ENCODE results near the gene GYG1. TPM values are rescaled to one million over a fixed set of nuclear protein-coding genes. Genes with fewer than 3 reads are reported as not detected.
A peak's percentile ranks its signal among the peaks of the same experiment; 100 is the strongest.

The GYG1 gene
- total RNA-seq, 2 donors from 2014 or later, result 8.9 to 16.3 TPM

DNA sequence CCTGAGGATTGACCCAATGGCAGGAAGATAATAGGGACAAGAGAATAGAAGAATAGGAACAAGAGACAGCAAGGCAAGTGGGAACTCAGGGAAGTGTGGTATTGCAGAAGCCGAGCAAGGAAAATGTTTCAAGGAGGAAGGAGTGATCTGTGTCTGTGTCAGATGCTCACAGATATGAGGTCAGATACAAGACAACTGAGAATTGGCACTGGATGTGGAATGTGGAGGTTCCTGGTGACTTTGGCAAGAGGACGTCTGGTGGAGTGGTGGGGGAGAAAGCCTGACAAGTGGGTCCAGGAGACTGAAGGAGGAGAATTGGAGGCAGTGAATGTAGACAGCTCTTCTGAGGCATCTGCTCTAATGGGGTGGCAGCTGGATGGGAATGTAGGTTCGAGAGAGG, 24.1 kb downstream of the GYG1 start:
- H3K36me3 ChIP-seq (replicated peaks in 1 of 2; ENCODE audit: insufficient read depth in 1 of 2, low read depth in 2 of 2), result peaks cover 0 to 8% of the 10 kb centered on the region in 2 donors
- H3K27ac ChIP-seq, result no peak overlapping the region
- DNase-seq (no peak), ATAC-seq (no peak)
- no peaks in the 10 kb centered on the region for H3K27me3 ChIP-seq
- 84 to 94% methylated on average over 3 of the region's 3 CpGs for WGBS, 2 donors
- TF ChIP-seq POLR2A (IDR thresholded peaks at IDR 0.05), result no peak
- TF ChIP-seq, protein P1, sequence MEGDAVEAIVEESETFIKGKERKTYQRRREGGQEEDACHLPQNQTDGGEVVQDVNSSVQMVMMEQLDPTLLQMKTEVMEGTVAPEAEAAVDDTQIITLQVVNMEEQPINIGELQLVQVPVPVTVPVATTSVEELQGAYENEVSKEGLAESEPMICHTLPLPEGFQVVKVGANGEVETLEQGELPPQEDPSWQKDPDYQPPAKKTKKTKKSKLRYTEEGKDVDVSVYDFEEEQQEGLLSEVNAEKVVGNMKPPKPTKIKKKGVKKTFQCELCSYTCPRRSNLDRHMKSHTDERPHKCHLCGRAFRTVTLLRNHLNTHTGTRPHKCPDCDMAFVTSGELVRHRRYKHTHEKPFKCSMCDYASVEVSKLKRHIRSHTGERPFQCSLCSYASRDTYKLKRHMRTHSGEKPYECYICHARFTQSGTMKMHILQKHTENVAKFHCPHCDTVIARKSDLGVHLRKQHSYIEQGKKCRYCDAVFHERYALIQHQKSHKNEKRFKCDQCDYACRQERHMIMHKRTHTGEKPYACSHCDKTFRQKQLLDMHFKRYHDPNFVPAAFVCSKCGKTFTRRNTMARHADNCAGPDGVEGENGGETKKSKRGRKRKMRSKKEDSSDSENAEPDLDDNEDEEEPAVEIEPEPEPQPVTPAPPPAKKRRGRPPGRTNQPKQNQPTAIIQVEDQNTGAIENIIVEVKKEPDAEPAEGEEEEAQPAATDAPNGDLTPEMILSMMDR (IDR thresholded peaks at IDR 0.05), result no peak
- H3K9me3 ChIP-seq, result no peaks in the 10 kb centered on the region
- H3K4me1 ChIP-seq, result peaks cover 13% of the 10 kb centered on the region
- intact Hi-C loops (cut with DNase I), result no loop called here
- H3K4me3 ChIP-seq, result no peak overlapping the region

DNA sequence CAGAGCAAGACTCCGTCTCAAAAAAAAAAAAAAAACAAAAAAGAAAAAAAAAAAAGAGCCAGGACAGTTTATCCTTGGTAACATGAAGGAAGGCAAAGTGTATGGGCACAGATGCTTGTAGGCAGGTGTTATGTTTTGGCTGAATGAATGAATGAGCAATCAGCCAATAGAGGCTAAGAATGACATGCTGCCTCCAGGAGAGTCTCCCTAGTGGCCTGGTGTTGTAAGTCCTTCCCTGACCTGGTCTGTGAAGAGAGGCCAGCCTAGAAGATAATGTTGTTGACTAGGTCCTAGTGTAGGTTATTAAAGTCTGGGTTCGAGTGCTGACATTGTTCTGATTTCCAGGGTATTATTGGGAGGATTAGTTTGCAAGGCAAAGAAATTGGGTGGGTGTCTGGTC, 24.9 kb downstream of the GYG1 start:
- Histone ChIP-seq H3K4me3 (no peak overlapping the region), H3K27ac (no peak overlapping the region), H3K36me3 (replicated peaks in 1 of 2; ENCODE audit: insufficient read depth in 1 of 2, low read depth in 2 of 2) (peaks cover 0 to 3% of the 10 kb centered on the region in 2 donors), H3K4me1 (peaks cover 13% of the 10 kb centered on the region), H3K9me3 (no peaks in the 10 kb centered on the region), H3K27me3 (no peaks in the 10 kb centered on the region)
- ATAC-seq, result no peak
- intact Hi-C loops (cut with DNase I), result no loop called here
- 86 to 93% methylated on average over 2 of the region's 2 CpGs for WGBS, 2 donors
- DNase-seq, result no peak
- no peak for TF ChIP-seq POLR2A (IDR thresholded peaks at IDR 0.05)
- TF ChIP-seq, protein P1 (IDR thresholded peaks at IDR 0.05), result no peak

DNA sequence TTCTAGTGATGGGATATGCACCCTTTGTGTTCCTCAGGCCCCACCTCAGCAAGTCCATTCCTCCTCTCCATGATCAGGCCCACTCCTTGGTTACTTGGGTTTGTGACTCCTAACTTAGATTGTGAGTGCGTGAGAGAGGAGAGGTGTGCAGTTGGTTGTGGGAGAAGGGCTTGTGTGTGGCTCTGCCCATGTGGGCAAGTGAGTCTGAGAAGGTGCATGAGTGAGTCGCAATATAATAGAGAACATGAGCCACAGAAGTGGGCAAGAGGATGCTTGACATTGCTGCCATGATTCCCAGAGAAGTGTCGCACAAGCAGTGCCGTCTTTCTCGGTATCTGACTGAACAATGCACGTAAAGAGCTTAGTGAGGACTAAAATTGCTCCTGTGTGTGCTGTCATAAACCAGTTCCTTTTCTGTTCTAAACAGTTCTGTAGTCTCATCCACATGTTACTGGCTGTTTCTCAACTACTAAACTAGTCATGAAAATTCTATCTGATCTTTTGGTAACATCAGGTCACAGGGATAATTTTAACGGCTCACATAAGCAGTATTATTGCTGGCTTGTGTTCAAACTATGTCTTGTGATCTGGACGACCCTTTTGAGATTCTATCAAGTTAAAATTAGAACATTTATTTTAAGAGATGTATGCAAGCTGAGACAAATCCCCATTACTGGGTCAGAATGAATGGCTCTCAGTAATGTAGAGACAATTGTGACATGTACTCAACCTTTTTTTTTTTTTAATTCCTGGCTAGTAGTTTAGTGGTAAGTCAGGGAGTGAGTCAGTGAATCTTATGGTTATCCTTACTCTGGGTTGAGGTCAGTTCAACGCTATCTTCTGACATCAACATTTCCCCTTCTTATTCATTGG, 25.6 kb downstream of the GYG1 start:
- no peak overlapping the region for H3K27ac ChIP-seq
- H3K36me3 ChIP-seq (replicated peaks in 1 of 2; ENCODE audit: insufficient read depth in 1 of 2, low read depth in 2 of 2), result peaks cover 0 to 2% of the 10 kb centered on the region in 2 donors
- WGBS, 2 donors, result 80 to 85% methylated on average over 9 of the region's 9 CpGs
- peaks cover 13% of the 10 kb centered on the region for H3K4me1 ChIP-seq
- H3K9me3 ChIP-seq, result no peaks in the 10 kb centered on the region
- no peak overlapping the region for H3K4me3 ChIP-seq
- DNase-seq (no peak), ATAC-seq (peak; percentile 21)
- intact Hi-C loops (cut with DNase I), result no loop called here
- no peaks in the 10 kb centered on the region for H3K27me3 ChIP-seq
- TF ChIP-seq, protein P1 (IDR thresholded peaks at IDR 0.05), result no peak
- TF ChIP-seq POLR2A (IDR thresholded peaks at IDR 0.05), result no peak

DNA sequence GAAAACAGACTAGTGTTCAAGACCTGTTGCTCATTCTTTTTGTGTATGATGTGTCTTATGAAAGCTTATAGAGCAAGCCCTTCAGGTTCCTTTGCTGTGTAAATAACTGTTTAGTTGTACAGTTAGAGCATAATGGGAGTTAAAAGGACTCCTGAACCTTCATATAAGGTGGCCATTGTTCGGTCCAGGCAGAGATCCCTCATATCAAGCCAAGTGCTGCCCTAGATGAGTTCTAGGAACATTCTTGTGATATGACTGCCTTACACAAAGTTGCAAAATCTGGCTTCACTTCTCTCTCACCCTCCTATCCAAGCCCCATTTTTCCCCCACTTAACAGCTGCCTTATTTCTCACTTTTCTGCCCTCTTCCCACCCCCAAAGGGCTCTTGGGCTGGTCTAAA, 26.9 kb downstream of the GYG1 start:
- Histone ChIP-seq H3K4me3 (no peak overlapping the region), H3K27me3 (no peaks in the 10 kb centered on the region), H3K4me1 (peaks cover 13% of the 10 kb centered on the region), H3K9me3 (no peaks in the 10 kb centered on the region), H3K36me3 (replicated peaks in 1 of 2; ENCODE audit: insufficient read depth in 1 of 2, low read depth in 2 of 2) (no peaks in the 10 kb centered on the region), H3K27ac (no peak overlapping the region)
- intact Hi-C loops (cut with DNase I), result no loop called here
- whole genome bisulfite sequencing, 2 donors, result 0 to 82% methylated on average over 1 of the region's 1 CpG
- no peak for DNase-seq
- TF ChIP-seq, protein P1 (IDR thresholded peaks at IDR 0.05), result no peak
- TF ChIP-seq POLR2A (IDR thresholded peaks at IDR 0.05), result no peak
- ATAC-seq, result no peak

DNA sequence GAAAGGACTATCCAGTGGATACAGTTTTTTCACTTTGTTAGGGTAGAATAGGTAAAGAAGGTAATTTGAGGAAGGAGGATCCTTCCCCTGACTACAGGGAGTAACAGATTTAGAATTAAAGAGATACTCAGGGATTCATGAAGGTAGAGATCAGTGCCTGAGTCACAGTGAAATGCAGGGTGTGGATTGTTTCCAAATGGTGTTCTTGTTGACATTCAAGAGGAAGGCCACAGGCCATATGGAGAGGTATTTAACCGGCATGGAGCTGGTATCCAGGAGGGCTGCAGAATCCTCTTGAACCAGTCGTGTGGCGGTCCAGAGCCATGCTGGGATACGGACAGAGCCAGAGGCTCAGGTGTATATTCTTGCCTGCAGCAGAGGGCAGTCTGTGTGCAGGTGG, 28.2 kb downstream of the GYG1 start:
- TF ChIP-seq POLR2A (IDR thresholded peaks at IDR 0.05), result no peak
- TF ChIP-seq, protein P1 (IDR thresholded peaks at IDR 0.05), result no peak
- Histone ChIP-seq H3K27ac (no peak overlapping the region), H3K27me3 (no peaks in the 10 kb centered on the region), H3K4me3 (no peak overlapping the region), H3K4me1 (peaks cover 13% of the 10 kb centered on the region), H3K9me3 (no peaks in the 10 kb centered on the region), H3K36me3 (replicated peaks in 1 of 2; ENCODE audit: insufficient read depth in 1 of 2, low read depth in 2 of 2) (peaks cover 0 to 3% of the 10 kb centered on the region in 2 donors)
- peak; percentile 38 for ATAC-seq
- intact Hi-C loops (cut with DNase I), result no loop called here
- 79 to 86% methylated on average over 4 of the region's 4 CpGs for WGBS, 2 donors
- DNase-seq, result peak in 3 of 4 donors; percentile 14 to 27 (median 25)
